G401 (cell line): ENCODE measurements around the gene SFT2D2. TPM values are rescaled to one million over a fixed set of nuclear protein-coding genes. Genes with fewer than 3 reads are reported as not detected.

ENCODE experiments used
- DNase-seq: peaks from one replicate; pipeline ENCODE4 v3.0.0-alpha.2; 2015; ENCODE audit warnings: low spot score
- in situ Hi-C: cut with HindIII; loops from 2 replicates; pipeline ENCODE4 v1.10.0; 2016; ENCODE audit warnings: low sequenced_read_pairs, mixed read lengths
- total RNA-seq: library from RNA; depleted of rRNA; stranded (reverse); fragments of >200 nt; shearing (Covaris generic); gene quantifications from 2 replicates; pipeline ENCODE4 v1.2.3, GENCODE V29; 2014

The SFT2D2 gene
- total RNA-seq, 1 experiment from 2014 or later = 18.4 TPM

DNA sequence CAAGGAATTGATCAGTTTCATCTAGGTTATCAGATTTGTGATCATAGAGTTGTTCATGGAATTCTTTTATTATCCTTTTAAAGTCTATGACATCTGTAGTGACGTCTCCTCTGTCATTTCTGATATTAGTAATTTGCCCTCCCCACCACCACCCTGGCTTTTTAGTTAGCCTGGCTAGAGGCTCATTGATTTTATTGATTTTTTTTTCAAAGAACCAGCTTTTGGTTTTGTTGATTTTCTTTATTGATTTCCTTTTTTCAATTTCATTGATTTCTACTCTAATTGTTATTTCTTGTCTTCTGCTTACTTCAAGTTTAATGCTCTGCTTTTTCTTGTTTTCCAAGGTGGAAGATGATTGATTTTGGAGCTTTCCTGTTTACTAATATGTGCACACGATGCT lies 31.6 kb downstream of the SFT2D2 start:
- in situ Hi-C loops = no loop called here
- DNase-seq = no peak

DNA sequence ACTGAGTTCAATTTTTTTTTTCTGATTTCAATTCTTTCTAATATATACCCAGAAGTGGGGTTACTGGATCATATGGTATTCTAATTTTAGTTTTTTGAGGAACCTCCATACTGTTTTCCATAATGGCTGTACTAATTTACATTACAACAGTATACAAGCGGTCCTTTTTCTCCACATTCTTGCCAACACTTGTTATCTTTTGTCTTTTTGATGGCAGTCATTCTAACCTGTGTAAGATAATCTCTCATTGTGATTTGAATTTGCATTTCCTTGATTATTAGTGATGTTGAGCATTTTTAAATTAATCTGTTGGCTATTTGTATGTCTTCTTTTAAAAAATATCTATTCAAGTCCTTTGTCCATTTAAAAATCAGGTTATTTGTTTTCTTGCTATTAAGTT lies 33.8 kb downstream of the SFT2D2 start:
- in situ Hi-C loops = no loop called here
- no peak for DNase-seq

DNA sequence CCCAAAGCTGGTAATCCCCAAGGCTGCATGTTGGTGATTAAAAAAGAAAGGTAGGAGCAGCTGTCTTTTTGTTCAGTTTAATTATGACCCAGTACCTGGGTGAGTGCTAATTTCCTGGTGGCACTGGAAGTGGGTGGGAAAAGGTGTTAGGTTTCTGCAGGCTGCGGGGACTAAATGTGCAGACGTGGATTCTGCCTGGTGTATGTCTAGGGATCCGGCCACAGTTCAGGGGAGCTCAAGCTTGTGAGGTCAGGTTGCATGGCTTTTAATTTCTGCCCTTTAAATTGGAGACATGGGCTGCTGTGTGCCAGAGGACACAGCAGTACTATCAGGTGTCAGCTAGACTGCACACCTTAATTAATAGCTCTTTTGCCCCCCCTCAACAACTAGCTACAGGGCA lies 34.6 kb downstream of the SFT2D2 start:
- DNase-seq = no peak
- in situ Hi-C loops = no loop called here

DNA sequence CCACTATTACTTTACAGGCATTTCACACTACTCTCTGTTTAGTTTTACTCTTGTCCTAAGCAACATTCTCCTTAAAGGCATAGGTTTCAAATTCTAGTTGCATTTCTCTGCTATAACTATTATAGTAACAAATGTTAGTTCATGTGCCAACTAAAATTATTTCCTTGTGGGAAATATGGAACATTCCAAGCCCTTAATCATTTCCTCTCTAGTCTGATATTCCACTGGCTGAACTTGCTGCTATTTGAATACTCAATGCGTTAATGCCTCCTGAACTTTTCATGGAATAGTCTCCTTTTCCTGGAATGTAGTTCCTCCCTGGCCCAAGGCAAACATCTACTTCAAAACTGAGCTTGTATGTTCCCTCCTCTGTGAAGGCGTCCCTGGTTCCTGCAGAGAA lies 35.6 kb downstream of the SFT2D2 start:
- in situ Hi-C loops = no loop called here

DNA sequence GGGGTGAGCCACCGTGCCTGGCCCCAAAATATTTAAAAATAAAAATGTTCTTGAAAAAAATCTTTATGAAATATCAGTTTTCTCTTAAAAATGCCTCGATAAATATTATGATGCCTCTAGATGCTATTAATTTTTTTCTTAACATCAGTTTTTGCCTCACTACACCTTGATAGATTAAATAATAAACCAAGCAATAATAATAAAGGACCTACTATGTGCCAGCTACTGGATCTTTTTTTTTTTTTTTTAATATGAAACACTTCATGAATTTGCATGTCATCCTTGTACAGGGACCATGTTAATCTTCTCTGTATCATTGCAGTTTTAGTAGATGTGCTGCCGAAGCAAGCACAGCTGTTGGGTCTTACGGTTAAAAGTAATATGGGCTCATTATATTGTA lies 37.3 kb downstream of the SFT2D2 start:
- no peak for DNase-seq
- in situ Hi-C loops = no loop called here

More for the DNA sequence above, 35.6 kb downstream of the SFT2D2 start:
- no peak for DNase-seq

DNA sequence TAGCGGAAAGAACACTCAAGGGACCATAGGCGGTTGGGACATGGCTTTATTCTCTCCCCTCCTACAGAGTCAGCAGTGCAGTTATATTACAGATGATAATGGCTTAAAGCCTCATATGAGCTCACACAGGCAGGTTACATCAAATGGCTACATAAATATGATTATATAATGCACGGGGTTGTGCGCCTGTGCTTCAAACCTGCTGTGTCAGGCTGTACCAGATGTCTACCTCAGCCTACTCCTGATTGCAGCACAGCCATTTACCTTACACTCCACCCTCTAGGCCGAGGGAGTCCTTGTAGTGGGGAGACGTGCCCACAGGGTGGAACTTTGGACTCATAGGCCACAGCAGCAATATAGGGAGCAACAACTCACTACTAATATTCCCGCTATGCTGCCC lies 38.5 kb downstream of the SFT2D2 start:
- DNase-seq = no peak
- in situ Hi-C loops = no loop called here

DNA sequence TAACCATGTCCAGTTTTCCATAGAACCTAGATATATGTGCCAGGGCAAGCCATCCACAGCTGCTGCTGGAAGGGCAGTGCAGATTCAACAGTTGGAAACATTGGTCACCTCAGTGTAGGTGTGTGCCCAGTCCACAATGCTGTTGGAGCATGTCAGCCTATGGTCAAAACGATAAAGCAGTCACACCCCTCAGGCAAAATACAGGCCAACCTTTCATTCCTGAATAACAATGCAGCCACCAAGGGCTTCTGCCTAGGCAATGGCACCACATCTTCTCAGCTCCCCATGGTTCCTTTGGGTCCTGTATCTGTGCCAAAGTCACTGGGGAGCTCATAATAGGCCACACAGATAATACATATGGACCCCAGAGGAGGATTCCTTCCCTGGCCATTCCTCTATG lies 39.8 kb downstream of the SFT2D2 start:
- in situ Hi-C loops = no loop called here
- DNase-seq = no peak

DNA sequence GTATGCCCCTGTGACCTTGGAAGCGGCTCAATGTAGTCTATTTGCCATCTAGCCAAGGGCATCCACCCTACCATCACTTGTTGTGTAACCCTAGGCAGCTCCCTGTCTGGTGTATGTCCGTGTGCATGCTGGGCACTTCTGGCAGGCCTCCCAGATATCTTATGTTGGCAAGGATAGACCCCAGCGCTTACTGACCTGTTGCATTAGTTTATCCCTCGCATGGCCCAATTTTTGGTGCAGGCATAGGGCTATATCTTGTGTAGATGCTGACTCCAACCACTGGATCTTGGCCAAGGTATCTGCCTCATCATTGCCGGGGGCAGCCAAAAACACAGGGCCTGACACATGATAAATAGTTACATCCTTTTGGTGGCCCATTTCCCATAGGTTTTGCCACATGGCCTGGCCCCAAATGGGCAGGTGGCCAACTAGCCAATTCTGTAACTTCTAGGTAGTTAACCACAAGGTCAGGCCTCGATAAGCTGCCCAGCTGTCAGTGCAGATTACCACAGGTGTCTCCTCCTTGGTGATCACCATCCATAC lies 40.9 kb downstream of the SFT2D2 start:
- in situ Hi-C loops = no loop called here
- DNase-seq = no peak

DNA sequence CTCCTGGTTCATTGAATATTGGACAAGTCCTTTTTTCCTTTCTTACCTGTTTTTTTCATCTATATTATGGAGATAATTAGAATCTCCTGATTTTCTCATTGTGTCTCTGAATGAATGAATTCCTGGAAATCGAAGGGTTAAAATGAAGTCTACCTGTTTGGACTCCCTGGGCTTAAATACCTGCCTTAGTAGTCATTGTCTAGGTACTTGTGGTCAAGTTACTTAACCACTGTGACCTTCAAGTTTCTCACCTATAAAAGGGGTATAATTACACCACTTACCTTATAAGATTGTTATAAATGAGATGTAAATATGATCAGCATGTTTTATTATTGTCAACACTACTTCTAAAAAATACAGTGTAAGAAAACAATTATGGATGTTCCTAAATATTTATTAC lies 45.8 kb downstream of the SFT2D2 start:
- in situ Hi-C loops = no loop called here
- no peak for DNase-seq

DNA sequence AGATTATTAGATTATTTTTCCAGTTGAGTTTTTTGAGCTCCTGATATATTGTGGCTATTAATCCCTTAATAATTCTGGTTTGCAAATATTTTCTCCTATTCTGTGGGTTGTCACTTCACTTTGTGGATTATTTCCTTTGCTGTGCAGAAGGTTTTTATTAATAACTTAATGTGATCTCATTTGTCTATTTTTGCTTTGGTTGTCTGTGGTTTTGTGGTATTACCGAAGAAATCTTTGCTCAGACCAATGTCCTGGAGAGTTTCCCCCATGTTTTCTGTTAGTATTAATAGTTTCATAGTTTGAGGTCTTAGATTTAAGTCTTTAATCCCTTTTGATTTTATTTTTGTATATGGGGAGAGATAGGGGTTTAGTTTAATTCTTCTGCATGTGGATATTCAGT lies 47.8 kb downstream of the SFT2D2 start:
- in situ Hi-C loops = no loop called here
- DNase-seq = no peak

DNA sequence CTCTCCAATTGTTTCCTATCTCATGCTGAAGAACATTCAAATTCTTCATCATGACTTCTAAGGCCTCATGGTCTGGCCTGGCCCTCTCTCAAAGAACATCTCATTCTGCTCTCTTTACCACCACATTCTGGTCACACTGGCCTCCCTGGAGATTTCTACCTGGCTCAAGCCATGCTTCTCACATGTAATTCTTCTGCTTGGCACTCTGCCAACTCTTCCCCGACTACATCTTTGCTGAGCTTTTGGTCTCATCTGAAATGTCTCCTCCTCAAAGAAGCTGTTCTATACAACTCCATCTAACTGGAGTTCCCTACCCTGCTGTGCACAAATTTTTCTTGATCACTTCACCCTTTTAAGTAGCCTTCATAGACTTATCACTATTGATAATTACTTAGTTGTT lies 53.4 kb downstream of the SFT2D2 start:
- in situ Hi-C loops = no loop called here
- DNase-seq = no peak

DNA sequence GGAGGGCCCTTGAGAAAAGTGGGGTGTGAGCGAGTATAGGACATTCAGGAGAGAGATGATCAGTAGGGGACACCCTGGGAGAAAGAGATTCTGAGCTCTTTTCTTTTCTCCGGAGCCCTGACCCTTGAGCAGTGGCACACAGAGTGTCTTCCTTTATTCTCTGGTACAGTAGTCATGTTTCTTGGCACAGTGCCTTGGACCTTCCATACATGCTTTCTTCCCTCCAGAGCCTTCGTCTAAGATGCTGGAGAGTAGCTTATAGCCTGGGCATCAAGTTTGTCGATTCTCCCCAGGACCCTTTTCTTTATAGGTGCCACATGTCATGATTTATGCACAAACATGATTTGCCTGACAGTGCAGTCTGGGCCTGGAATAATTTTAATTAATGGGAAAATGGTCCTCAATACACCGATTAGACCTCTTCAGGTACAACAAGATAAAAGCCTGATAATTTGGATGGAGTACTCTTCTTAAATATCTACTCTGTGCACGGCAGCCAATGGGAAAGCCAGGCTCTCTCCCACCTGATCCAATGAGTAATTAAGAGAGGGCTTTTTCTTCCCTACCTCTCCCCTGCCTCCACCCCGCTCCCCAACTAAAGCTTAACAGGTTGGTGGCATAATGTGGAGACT lies 54.6 kb downstream of the SFT2D2 start, which contains the start of gene TBX19:
Gene TBX19, plus strand, starts transcription at position 582 of the 632 bp plus-strand sequence. CDS start 214 bp downstream, outside the sequence.
- in situ Hi-C loops = no loop called here
- no peak for DNase-seq

DNA sequence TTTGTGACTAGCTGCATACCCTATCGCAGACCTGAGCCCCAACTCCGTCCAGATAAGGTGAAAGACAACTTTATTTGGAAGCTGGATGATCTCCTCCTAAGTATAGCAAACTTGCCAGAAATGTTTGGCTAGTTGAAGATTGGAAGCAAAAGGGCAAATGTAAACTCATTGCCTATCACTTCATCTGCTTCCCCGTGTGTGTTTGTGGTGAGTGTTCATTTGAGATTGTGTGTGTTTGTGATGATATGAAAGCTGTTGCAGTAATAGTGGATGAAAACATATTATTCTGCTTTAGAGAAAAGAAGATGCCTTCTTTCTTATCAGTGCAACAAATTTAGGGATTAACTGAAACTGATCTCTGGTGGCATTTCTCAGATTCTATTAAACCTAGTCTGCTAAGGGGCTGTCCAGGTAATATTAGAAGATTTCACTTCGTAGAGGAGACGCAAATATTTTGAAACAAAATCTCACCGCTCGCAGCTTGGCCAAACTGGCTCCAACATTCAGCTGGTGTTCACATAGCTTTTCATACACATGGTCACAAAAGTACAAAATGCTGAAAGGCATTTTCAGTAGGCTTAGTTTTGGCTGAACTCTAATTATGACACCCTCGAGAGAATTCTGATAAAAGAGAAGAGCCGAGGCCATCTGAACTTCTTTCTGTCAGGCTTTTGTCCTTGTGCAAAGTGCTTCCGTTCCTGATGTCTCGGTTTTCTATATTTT lies 56.0 kb downstream of the SFT2D2 start:
- in situ Hi-C loops = no loop called here
- DNase-seq = no peak

DNA sequence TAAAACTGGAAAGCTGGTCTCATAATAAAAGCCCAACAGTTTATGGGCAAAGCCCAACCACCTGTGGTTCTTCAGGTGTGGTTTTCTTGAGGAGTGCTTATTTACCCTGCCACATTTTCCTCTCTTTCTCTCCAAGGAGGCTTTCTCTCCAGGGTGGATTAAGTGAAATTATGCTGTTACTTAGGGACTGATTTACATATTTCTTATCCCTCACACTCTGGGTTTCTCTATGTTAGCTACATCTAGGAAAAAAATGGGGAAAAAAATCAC lies 59.7 kb downstream of the SFT2D2 start:
- in situ Hi-C loops = no loop called here
- DNase-seq = no peak

DNA sequence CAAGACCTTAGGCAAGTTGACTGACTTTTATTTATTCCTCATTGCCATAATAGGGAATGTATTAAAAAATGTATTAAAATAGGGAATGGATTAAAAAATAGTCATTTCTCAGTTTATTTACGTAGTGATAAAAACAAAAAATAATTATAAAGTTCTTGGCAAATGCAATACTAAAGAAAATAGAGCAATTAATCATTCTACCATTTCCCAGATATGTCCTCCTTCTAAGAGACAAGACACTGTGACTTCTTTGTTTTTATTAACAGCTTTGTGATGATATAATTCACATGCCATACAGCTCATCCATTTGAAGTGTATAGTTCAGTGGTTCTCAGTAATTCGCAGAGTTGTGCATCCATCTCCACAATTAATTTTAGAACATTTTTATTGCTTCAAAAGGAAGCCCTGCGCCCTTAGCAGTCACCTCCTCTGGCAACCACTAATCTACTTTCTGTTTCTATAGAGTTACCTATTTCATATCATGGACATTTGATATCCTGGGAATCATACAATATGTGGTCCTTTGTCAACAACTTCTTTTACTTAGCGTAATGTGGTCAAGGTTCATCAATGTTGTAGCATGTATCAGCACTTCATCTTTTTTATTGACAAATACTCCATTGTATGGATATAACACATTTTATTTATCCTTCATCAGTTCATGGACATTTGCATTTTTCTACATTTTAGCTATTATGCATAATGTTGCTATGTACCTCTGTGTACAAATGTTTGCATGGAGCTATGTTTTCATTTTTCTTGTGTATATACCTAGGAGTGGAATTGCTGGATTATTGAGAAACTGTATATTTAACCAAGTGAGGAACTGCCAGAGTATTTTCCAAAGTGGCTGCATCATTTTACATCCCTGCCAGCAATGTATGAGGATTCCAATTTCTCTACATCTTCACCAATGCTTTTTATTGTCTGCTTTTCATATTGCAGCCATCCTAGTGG lies 60.4 kb downstream of the SFT2D2 start:
- DNase-seq = no peak
- in situ Hi-C loops = no loop called here

DNA sequence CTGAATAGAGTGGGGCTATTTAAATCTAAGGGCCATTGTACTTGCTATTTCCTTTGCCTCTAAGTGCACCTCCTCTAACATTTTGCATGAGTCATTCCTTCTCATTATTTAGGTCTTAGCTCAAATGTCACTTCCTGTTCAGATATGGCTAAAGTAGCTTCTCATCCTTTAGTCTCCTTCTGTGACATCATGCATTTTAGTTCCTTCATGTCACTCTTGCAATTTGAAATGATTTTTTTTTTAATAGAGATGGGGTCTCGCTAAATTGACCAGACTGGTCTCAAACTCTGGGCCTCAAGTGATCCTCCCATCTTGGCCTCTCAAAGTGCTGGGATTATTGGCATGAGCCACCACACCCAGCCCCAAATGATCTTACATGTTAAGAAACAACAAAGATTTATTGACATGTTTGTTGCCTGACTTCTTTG lies 61.4 kb downstream of the SFT2D2 start:
- no peak for DNase-seq
- in situ Hi-C loops = no loop called here

DNA sequence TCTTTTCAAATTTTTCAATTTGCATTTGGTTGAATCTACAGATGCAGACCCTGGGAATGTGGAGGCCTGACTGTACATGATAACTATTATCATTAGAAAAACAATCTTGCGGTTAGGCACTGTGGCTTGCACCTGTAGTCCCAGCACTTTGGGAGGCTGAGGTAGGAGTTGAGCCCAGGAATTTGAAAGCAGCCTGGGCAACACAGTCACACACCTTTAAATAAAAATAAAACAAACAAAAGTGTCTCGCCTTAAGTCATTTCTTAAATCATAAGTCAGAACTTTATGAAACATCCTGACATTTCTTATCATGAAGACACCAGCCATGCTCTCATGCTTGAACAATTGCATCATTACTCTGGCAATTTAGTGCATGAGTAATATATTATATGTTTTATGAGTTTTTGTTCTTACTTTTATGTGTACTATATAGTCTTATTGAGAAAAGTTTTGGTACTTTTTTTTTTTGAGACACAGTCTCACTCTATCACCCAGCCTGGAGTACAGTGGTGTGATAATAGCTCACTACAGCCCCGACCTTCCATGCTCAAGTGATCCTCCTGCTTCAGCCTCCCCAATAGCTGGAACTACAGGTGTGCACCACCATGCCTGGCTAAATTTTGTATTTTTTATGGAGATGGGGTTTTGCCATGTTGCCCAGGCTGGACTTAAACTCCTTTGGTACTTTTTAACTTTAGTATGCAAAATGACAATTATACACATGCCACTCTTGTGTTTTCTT lies 62.7 kb downstream of the SFT2D2 start:
- in situ Hi-C loops = no loop called here
- no peak for DNase-seq

DNA sequence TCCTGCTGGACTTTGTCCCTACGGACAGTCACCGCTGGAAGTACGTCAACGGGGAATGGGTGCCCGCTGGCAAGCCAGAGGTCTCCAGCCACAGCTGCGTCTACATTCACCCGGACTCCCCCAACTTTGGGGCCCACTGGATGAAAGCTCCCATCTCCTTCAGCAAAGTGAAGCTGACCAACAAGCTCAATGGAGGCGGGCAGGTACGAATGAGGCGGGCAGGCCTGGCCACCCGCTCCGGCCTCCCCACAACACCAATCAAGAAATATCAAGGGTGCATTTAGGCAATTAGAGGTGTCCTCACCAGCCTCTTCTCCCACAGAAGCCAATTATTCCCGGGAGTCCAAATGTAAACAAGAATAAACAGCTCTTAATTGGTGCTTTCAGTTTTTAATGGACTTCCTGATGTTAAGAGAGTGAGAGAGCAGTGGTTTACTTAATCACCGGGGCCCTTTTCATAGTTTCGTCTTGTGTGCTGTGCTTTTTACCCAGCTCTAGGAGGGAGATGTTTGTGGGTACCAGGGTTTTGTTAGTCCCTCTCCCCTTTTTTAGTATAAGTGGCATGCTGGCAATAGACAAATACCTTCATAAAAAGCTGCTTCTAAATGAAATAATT lies 65.5 kb downstream of the SFT2D2 start:
- no peak for DNase-seq

DNA sequence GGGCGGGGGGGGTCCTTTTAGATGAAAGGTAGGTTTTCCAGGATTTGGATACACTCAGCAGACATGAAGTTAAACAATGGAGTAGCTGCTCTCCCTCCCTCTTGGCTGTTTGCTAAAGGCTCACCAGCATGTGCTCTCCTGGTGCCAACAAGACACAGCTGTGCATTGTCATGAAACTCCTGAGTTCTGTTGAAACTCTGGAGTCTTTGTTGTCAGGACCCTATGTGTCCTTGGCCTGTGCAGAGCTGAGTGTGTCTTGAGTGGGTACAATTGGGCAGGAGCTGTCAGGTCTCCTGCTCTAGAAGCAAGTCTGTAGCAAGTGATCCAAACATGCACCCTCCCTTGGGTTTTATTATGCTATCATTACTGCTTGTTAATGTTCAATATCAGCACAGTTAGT lies 67.6 kb downstream of the SFT2D2 start:
- no peak for DNase-seq
- in situ Hi-C loops = no loop called here

More for the DNA sequence above, 65.5 kb downstream of the SFT2D2 start:
- in situ Hi-C loops = no loop called here
